Measurements from ENCODE around the gene ITGBL1. TPM values are rescaled to one million over a fixed set of nuclear protein-coding genes. Genes with fewer than 3 reads are reported as not detected.

The ITGBL1 gene
- total and polyA plus RNA-seq, 2 donors (not counting 3 experiments of a cell fraction or from before 2014, with no cell fraction given) = 4.6 to 8.8 TPM

GRCh38 chr13:101552786-101553185 lies 100.3 kb downstream of the ITGBL1 start:
- no peak overlapping the region for H3K4me3 ChIP-seq (replicated peaks in 1 of 3; ENCODE audit: insufficient read depth in 1 of 3, low read depth in 1 of 3, low read length in 3 of 3)
- no peaks in the 10 kb centered on the region for H3K79me2 ChIP-seq (ENCODE audit: control insufficient read depth, insufficient read depth, low read length)

More at GRCh38 chr13:101552786-101553185, 100.3 kb downstream of the ITGBL1 start:
- no peaks in the 10 kb centered on the region for H3K4me1 ChIP-seq (ENCODE audit: control insufficient read depth, extremely low read depth, insufficient read depth, low read length)
- dilution Hi-C loops (cut with MboI; ENCODE audit: extremely low pct_ligation_motif_present, low sequenced_read_pairs) = no loop called here
- H3K27me3 ChIP-seq (ENCODE audit: control insufficient read depth in 2 of 2, insufficient read depth in 2 of 2, low read length in 2 of 2) = no peaks in the 10 kb centered on the region
- FAIRE-seq (no peak), DNase-seq (ENCODE audit: low read depth, low spot score) (no peak)
- no peaks in the 10 kb centered on the region for H3K9me3 ChIP-seq (replicated peaks; ENCODE audit: control insufficient read depth, insufficient read depth, low read length)
- no peak overlapping the region for H3K4me2 ChIP-seq (ENCODE audit: insufficient read depth, low read length)
- no peaks in the 10 kb centered on the region for H4K20me1 ChIP-seq (replicated peaks; ENCODE audit: control insufficient read depth, extremely low read depth, insufficient read depth, low read length)
- ChIA-PET POLR2A (no interaction called here), CTCF (interaction anchor here (1.9 kb wide), 1 partner anchor 20 kb away, joined by 5 read pairs; no protein-coding TSS in a partner anchor)
- no peak overlapping the region for H3K9ac ChIP-seq (replicated peaks; ENCODE audit: extremely low read depth, insufficient read depth, low read length)
- no peak for TF ChIP-seq GATA2 (IDR thresholded peaks at IDR 0.05; ENCODE audit: insufficient read depth, insufficient read length, low read depth, low read length)
- TF ChIP-seq, protein P1, sequence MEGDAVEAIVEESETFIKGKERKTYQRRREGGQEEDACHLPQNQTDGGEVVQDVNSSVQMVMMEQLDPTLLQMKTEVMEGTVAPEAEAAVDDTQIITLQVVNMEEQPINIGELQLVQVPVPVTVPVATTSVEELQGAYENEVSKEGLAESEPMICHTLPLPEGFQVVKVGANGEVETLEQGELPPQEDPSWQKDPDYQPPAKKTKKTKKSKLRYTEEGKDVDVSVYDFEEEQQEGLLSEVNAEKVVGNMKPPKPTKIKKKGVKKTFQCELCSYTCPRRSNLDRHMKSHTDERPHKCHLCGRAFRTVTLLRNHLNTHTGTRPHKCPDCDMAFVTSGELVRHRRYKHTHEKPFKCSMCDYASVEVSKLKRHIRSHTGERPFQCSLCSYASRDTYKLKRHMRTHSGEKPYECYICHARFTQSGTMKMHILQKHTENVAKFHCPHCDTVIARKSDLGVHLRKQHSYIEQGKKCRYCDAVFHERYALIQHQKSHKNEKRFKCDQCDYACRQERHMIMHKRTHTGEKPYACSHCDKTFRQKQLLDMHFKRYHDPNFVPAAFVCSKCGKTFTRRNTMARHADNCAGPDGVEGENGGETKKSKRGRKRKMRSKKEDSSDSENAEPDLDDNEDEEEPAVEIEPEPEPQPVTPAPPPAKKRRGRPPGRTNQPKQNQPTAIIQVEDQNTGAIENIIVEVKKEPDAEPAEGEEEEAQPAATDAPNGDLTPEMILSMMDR (IDR thresholded peaks at IDR 0.05; ENCODE audit: extremely low read depth in 1 of 2, insufficient read depth in 1 of 2, low read depth in 1 of 2, low read length in 2 of 2) = no peak
- TF ChIP-seq POLR2A (IDR thresholded peaks at IDR 0.05; ENCODE audit: low read depth, low read length) = no peak
- TF ChIP-seq MAX (IDR thresholded peaks at IDR 0.05; ENCODE audit: insufficient read depth, insufficient read length) = no peak
- intact Hi-C loops (cut with micrococcal nuclease) = no loop called here
- no peak overlapping the region for H2AFZ ChIP-seq (ENCODE audit: low read depth, low read length)
- H3K9me1 ChIP-seq (replicated peaks; ENCODE audit: control insufficient read depth, extremely low read depth, insufficient read depth, low read length) = peaks cover 3% of the 10 kb centered on the region
- no peak overlapping the region for H3K27ac ChIP-seq (ENCODE audit: insufficient read depth, low read depth, low read length)
- H3K36me3 ChIP-seq (ENCODE audit: control insufficient read depth in 2 of 2, extremely low read depth in 1 of 2, insufficient read depth in 2 of 2, low read length in 2 of 2) = no peaks in the 10 kb centered on the region
- no TSS peak for BruUV-seq (replicated peaks)

Data from endothelial cell of umbilical vein (primary cell).